HUDEP-2 (cell line): Measurements from ENCODE around the gene ADGRL3.

Source experiments
- DNase-seq, 76 experiments: peaks; one replicate each; lab custom pipeline; 2025; ENCODE audit not compliant: unreplicated experiment in 76 of 76; lab: John Stamatoyannopoulos, UW

ADGRL3 gene

GRCh38 chr4:61531188-61531587, 331.1 kb downstream of the ADGRL3 start:
- no peak for DNase-seq

- no peak for DNase-seq
Observed at GRCh38 chr4:61532336-61533000, 332.3 kb downstream of the ADGRL3 start.

- no peak for DNase-seq
Observed at GRCh38 chr4:61533140-61533539, 333.0 kb downstream of the ADGRL3 start.

GRCh38 chr4:61540944-61541343, 340.8 kb downstream of the ADGRL3 start:
- DNase-seq = no peak

GRCh38 chr4:61541459-61541858, 341.3 kb downstream of the ADGRL3 start:
- no peak for DNase-seq

- no peak for DNase-seq
Observed at GRCh38 chr4:61543976-61544375, 343.9 kb downstream of the ADGRL3 start.

- DNase-seq = no peak
Observed at GRCh38 chr4:61545902-61546480, 345.9 kb downstream of the ADGRL3 start.

GRCh38 chr4:61549336-61549735, 349.2 kb downstream of the ADGRL3 start:
- no peak for DNase-seq

- DNase-seq = no peak
Observed at GRCh38 chr4:61553557-61554125, 353.5 kb downstream of the ADGRL3 start.

GRCh38 chr4:61555789-61556188, 355.7 kb downstream of the ADGRL3 start:
- peak in 9 of 76 experiments; percentile 2 to 48 (median 18) for DNase-seq

- DNase-seq = no peak
Observed at GRCh38 chr4:61556277-61556676, 356.2 kb downstream of the ADGRL3 start.

- DNase-seq = no peak
Observed at GRCh38 chr4:61559396-61559795, 359.3 kb downstream of the ADGRL3 start.

GRCh38 chr4:61561028-61561427, 360.9 kb downstream of the ADGRL3 start:
- no peak for DNase-seq

- no peak for DNase-seq
Observed at GRCh38 chr4:61571761-61572559, 371.8 kb downstream of the ADGRL3 start.

GRCh38 chr4:61575796-61576195, 375.7 kb downstream of the ADGRL3 start:
- DNase-seq = no peak

- no peak for DNase-seq
Observed at GRCh38 chr4:61579786-61580185, 379.7 kb downstream of the ADGRL3 start.

GRCh38 chr4:61580721-61581377, 380.7 kb downstream of the ADGRL3 start:
- no peak for DNase-seq

GRCh38 chr4:61583696-61584095, 383.6 kb downstream of the ADGRL3 start:
- DNase-seq = no peak

- DNase-seq = no peak
Observed at GRCh38 chr4:61588621-61589402, 388.7 kb downstream of the ADGRL3 start.

- no peak for DNase-seq
Observed at GRCh38 chr4:61590881-61591280, 390.8 kb downstream of the ADGRL3 start.
